GM12878 (cell line): ENCODE measurements around the gene HBA2. TPM values are rescaled to one million over a fixed set of nuclear protein-coding genes. Genes with fewer than 3 reads are reported as not detected.

Experiments
- ATAC-seq: fragments of 200-7000 bp; cut with Tn5 transposase; 3 replicates; pipeline ENCODE4 v1.9.1; 2020; ENCODE audit warnings: mild to moderate bottlenecking, moderate library complexity
- BruUV-seq: library from RNA; stranded (reverse); fragments of 400-500 nt; replicated peaks from 2 replicates; lab custom pipeline; 2021; lab: Mats Ljungman, UMichigan
- CTCF ChIA-PET: fragments of 300-600 bp; sonication (Branson Sonifier 250); formaldehyde crosslinking; extraction: SDS; loops from one replicate; lab custom pipeline; 2021; ENCODE audit warnings: inconsistent platforms; lab: Yijun Ruan, JAX
- POLR2A ChIA-PET: fragments of 350-600 bp; formaldehyde crosslinking; extraction: SDS; loops from one replicate; lab custom pipeline; 2021; ENCODE audit warnings: inconsistent platforms; lab: Charles Lee
- RAD21 ChIA-PET: fragments of 300-600 bp; sonication (Branson Sonifier 250); formaldehyde crosslinking; loops from one replicate; lab custom pipeline; 2023; ENCODE audit warnings: antibody characterized with exemption; ENCODE audit not compliant: unreplicated experiment; lab: Charles Lee
- SMC1A ChIA-PET: fragments of 300-600 bp; sonication (Branson Sonifier 250); formaldehyde crosslinking; loops from one replicate; lab custom pipeline; 2023; ENCODE audit not compliant: unreplicated experiment, uncharacterized antibody; lab: Charles Lee
- DNase-seq: peaks from one replicate; pipeline ENCODE4 v3.0.0-alpha.2; 2011; ENCODE audit warnings: low read depth, low spot score
- FAIRE-seq: peaks from 3 replicates; lab custom pipeline; 2011; peaks lifted over from hg19 to GRCh38; lab: Jason Lieb, UNC
- H2AFZ ChIP-seq: 2 replicates; pipeline ENCODE4 v1.6.0; 2011; ENCODE audit warnings: low read depth, low read length, control low read depth; ENCODE audit not compliant: control insufficient read depth
- H3K27ac ChIP-seq: 2 replicates; pipeline ENCODE4 v1.5.1; 2011; ENCODE audit warnings: control low read depth; ENCODE audit not compliant: control insufficient read depth, insufficient read depth
- H3K27me3 ChIP-seq, 2 experiments: replicated peaks in 1 of 2; 2 replicates each; pipeline versions ENCODE4 v1.6.0 to v1.6.1; 2011; ENCODE audit warnings: low read length in 1 of 2; ENCODE audit not compliant: control insufficient read depth in 2 of 2, insufficient read depth in 2 of 2
- H3K36me3 ChIP-seq, 2 experiments: 2 replicates each; pipeline ENCODE4 v1.5.1; 2011; ENCODE audit warnings: low read length in 1 of 2; ENCODE audit not compliant: control insufficient read depth in 2 of 2, insufficient read depth in 2 of 2
- H3K4me1 ChIP-seq: 2 replicates; pipeline ENCODE4 v1.6.1; 2011; ENCODE audit warnings: mild to moderate bottlenecking, low read length, moderate library complexity, mixed read lengths; ENCODE audit not compliant: control insufficient read depth, insufficient read depth
- H3K4me2 ChIP-seq: 2 replicates; pipeline ENCODE4 v1.6.0; 2011; ENCODE audit warnings: control low read depth; ENCODE audit not compliant: control insufficient read depth, insufficient read depth
- H3K4me3 ChIP-seq: fragments of 200-600 bp; sonication (generic); 2 replicates; pipeline ENCODE4 v1.5.1; 2016
- H3K79me2 ChIP-seq: 2 replicates; pipeline ENCODE4 v1.6.0; 2011; ENCODE audit warnings: low read length; ENCODE audit not compliant: control insufficient read depth, insufficient read depth
- H3K9ac ChIP-seq: 2 replicates; pipeline ENCODE4 v1.8.0; 2011; ENCODE audit warnings: low read length, control low read depth, mixed read lengths; ENCODE audit not compliant: control insufficient read depth, insufficient read depth
- H3K9me3 ChIP-seq: replicated peaks from 3 replicates; pipeline ENCODE4 v1.5.1; 2011; ENCODE audit warnings: mild to moderate bottlenecking, low read length; ENCODE audit not compliant: control insufficient read depth, insufficient read depth
- H4K20me1 ChIP-seq: 2 replicates; pipeline ENCODE4 v1.6.0; 2011; ENCODE audit not compliant: control insufficient read depth, insufficient read depth
- BACH1 ChIP-seq: fragments of 450-650 bp; IDR thresholded peaks from 2 replicates; pipeline ENCODE4 v1.6.1; 2017; ENCODE audit warnings: mild to moderate bottlenecking, borderline replicate concordance
- BHLHE40 ChIP-seq, 2 experiments: fragments of 450-650 bp in 1 of 2; IDR thresholded peaks; 2 replicates each; pipeline ENCODE4 v1.6.1; 2011 to 2017; ENCODE audit warnings: low read depth in 2 of 2, borderline replicate concordance in 1 of 2, improper control_type of control experiment in 1 of 2, low read length in 1 of 2, mild to moderate bottlenecking in 1 of 2
- BMI1 ChIP-seq: fragments of 450-650 bp; IDR thresholded peaks from 2 replicates; pipeline ENCODE4 v1.6.1; 2016; ENCODE audit warnings: mild to moderate bottlenecking, moderate library complexity, borderline replicate concordance
- CHD4 ChIP-seq: fragments of 200-600 bp; sonication (generic); IDR thresholded peaks from 2 replicates; pipeline ENCODE4 v1.6.1; 2016; ENCODE audit warnings: mild to moderate bottlenecking
- ELK1 ChIP-seq: IDR thresholded peaks from 2 replicates; pipeline ENCODE4 v1.6.1; 2012; ENCODE audit warnings: low read depth, low read length, improper control_type of control experiment
- FOXK2 ChIP-seq: fragments of 450-650 bp; IDR thresholded peaks from 2 replicates; pipeline ENCODE4 v1.6.1; 2017; ENCODE audit warnings: mild to moderate bottlenecking, moderate library complexity
- MXI1 ChIP-seq: fragments of 150-350 bp; IDR thresholded peaks from 2 replicates; pipeline ENCODE4 v1.6.1; 2011; ENCODE audit warnings: low read depth, mild to moderate bottlenecking, inconsistent platforms, low read length, improper control_type of control experiment
- RB1 ChIP-seq: fragments of 450-650 bp; formaldehyde crosslinking; IDR thresholded peaks from 2 replicates; pipeline ENCODE4 v1.6.1; 2017; ENCODE audit warnings: mild to moderate bottlenecking, borderline replicate concordance
- SMC3 ChIP-seq: IDR thresholded peaks from 2 replicates; pipeline ENCODE4 v1.6.1; 2011; ENCODE audit warnings: low read length, improper control_type of control experiment, borderline replicate concordance
- SP1 ChIP-seq: IDR thresholded peaks from one replicate; pipeline ENCODE4 v1.6.1; 2011; ENCODE audit warnings: low read depth, low read length
- STAT1 ChIP-seq: fragments of 450-650 bp; conservative IDR thresholded peaks from 2 replicates; pipeline ENCODE4 v1.6.1; 2014; ENCODE audit warnings: antibody characterized with exemption, mild to moderate bottlenecking
- TCF12 ChIP-seq: IDR thresholded peaks from 2 replicates; pipeline ENCODE4 v1.6.1; 2011; ENCODE audit warnings: low read depth, mild to moderate bottlenecking, low read length
- TCF7 ChIP-seq: IDR thresholded peaks from 2 replicates; pipeline ENCODE4 v1.6.1; 2014; ENCODE audit warnings: antibody characterized with exemption, borderline replicate concordance
- ZNF622 ChIP-seq: fragments of 450-650 bp; IDR thresholded peaks from 2 replicates; pipeline ENCODE4 v1.6.1; 2017; ENCODE audit warnings: mild to moderate bottlenecking, inconsistent platforms
- ZNF687 ChIP-seq: fragments of 450-650 bp; IDR thresholded peaks from 2 replicates; pipeline ENCODE4 v1.6.1; 2017; ENCODE audit warnings: mild to moderate bottlenecking, moderate library complexity
- WGBS: methylation state at CpG from one replicate; pipeline ENCODE4 v1.1.6; 2016; ENCODE audit warnings: low lambda C conversion rate; ENCODE audit not compliant: insufficient replicate concordance, insufficient coverage; ENCODE audit errors: missing lambda C conversion rate; 5-methylcytosine and 5-hydroxymethylcytosine counted together
- in situ Hi-C: fragments of 300-500 bp; cut with MboI; formaldehyde crosslinking; loops from 9 replicates; pipeline ENCODE4 v1.14.3; 2018; ENCODE audit warnings: mixed read lengths
- intact Hi-C: fragments of 100-400 bp; cut with micrococcal nuclease; formaldehyde crosslinking; loops from one replicate; pipeline ENCODE4 v1.14.2; 2022; ENCODE audit not compliant: unreplicated experiment
- polyA plus RNA-seq, 11 experiments: library from polyadenylated mRNA; depleted of rRNA in 4 of 11; unstranded in 6 of 11; stranded (reverse) in 5 of 11; fragments of >200 nt; fragmentation: Nextera tagmentation in 4 of 11; fragmentation: Illumina TruSeq in 1 of 11; extraction: Ambion mirVana in 4 of 11; extraction: Trizol in 1 of 11; gene quantifications; 1 replicate in 1 of 11; 2 replicates in 10 of 11; pipeline versions ENCODE4 v1.2.1 to v1.2.3, GENCODE V29; 2011 to 2016; ENCODE audit warnings: inconsistent platforms in 2 of 11, missing spikeins in 2 of 11, low read depth in 1 of 11
- total RNA-seq, 4 experiments: library from RNA; depleted of rRNA in 3 of 4; stranded (reverse); fragments of >200 nt in 3 of 4; fragmentation: Illumina TruSeq in 1 of 4; extraction: Trizol in 1 of 4; gene quantifications; 2 replicates each; pipeline versions ENCODE4 v1.2.1 to v1.2.3, GENCODE V29; 2013 to 2021

Gene HBA2
- total and polyA plus RNA-seq, 10 of the 15 experiments (the other 5 are each of a cell fraction or from before 2014, with no cell fraction given), result 0.30 to 0.96 (median 0.92) TPM; not detected in 7

GRCh38 chr16:179211-180092, 6.8 kb downstream of the HBA2 start:
- H3K36me3 ChIP-seq, result no peaks in the 10 kb centered on the region
- ChIA-PET SMC1A (no interaction called here), CTCF (interaction anchor here (1.0 to 1.5 kb wide), 2 partner anchors 72 to 75 kb away, joined by 3 to 5 read pairs; no protein-coding TSS in a partner anchor), POLR2A (no interaction called here), RAD21 (no interaction called here)
- DNase-seq (no peak), FAIRE-seq (no peak), ATAC-seq (no peak)
- H4K20me1 ChIP-seq, result no peaks in the 10 kb centered on the region
- in situ Hi-C loops, result loop anchor here (5.0 kb wide), 1 partner anchor 72 kb away; no protein-coding TSS in a partner anchor
- no peak overlapping the region for H3K4me3 ChIP-seq
- H3K4me1 ChIP-seq, result peaks cover 8% of the 10 kb centered on the region; the same call in 1 of the 2 replicates
- no peaks in the 10 kb centered on the region for H3K79me2 ChIP-seq
- H3K4me2 ChIP-seq, result no peak overlapping the region
- H3K9ac ChIP-seq, result no peak overlapping the region
- no peaks in the 10 kb centered on the region for H3K9me3 ChIP-seq
- no peak overlapping the region for H2AFZ ChIP-seq
- WGBS, result 87% methylated on average over 17 of the region's 17 CpGs
- peaks cover 6 to 8% of the 10 kb centered on the region in 2 experiments for H3K27me3 ChIP-seq
- intact Hi-C loops, result loop anchor here (2.0 kb wide), 2 partner anchors 63 to 73 kb away; no protein-coding TSS in a partner anchor
- H3K27ac ChIP-seq, result no peak overlapping the region
- no TSS peak for BruUV-seq
- TF ChIP-seq MXI1, result no peak
- TF ChIP-seq FOXK2, result no peak
- TF ChIP-seq TCF12, result no peak
- no peak for TF ChIP-seq ZNF622
- no peak for TF ChIP-seq SMC3
- no peak for TF ChIP-seq SP1
- no peak for TF ChIP-seq BACH1
- TF ChIP-seq STAT1, result no peak
- no peak for TF ChIP-seq CHD4
- no peak for TF ChIP-seq BMI1
- no peak for TF ChIP-seq BHLHE40 (IDR thresholded peaks at IDR 0.05; ENCODE audit: borderline replicate concordance in 1 of 2, low read depth in 2 of 2, low read length in 1 of 2)
- TF ChIP-seq ELK1, result no peak
- TF ChIP-seq ZNF687, result no peak
- TF ChIP-seq RB1, result no peak
- TF ChIP-seq TCF7, result no peak
